Stromal cell of bone marrow (primary cell): ENCODE results near the gene NDNF.

Experiments used
- DNase-seq: peaks from one replicate; pipeline ENCODE4 v3.0.0-alpha.2; 2012; ENCODE audit warnings: low read depth

The NDNF gene

DNA sequence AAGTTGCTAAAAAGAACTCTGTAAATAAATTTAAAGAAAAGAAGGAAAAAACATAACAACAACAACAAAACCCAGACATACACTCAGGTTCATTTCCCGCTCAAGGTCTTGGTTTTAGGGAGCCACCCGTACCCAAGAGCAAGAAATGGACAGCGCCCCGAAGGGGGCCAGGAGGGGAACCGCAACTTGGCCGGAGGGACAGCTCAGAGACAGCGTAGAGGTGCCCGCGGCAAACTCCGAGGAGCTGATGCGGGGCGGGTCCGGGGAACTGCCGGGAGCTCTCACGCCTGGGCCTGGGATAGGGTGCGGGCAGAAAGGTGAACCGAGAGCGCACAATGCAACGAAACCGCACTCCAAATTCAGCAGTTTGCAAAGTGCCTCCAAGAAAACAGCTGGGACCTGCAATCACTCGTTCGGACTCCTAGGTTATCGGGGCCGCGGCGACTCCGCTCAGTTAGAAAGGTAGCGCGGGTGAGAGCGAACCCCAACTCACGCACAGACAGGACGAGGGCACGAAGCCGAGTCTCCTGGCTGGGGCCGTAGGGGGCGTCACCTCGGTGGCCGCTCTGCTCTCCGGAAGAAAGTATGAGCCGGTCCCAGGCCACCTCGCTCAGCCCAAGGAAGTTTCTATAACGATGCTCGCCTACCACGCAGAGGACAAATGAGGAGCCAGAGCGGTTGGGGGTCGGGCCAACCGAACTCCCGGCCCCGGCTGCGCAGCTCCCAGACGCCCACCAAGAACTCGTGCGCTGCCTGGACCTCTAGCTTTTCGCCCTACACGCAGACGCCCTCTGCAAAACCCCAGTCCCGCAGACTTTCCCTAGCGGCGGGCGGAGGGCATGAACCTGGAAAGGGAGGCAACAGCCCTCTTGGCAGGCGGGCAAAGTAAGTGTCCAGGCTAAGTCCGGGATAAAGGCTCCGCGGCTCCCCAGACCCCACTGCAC, 1.4 kb downstream of the NDNF start:
- no peak for DNase-seq

DNA sequence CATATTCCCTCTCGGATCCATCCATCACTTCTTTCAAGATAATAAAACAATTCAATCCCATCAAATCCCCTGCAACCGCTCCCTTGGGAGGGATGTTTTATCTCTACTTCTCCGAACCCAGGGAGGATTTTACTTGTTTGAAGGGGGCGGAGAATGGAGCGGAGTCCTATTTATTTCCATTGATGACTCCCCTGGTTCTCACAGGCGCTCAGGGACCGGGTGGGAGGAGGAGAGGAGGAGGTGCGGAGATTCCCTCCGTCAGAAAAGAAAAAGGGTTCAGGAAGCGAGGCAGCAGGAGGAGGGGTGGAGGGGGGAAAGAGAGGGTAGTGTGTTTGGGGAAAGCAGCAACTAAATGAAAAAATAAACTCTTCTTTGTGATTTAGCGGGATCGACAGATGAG, 2.1 kb downstream of the NDNF start:
- no peak for DNase-seq

GRCh38 chr4:121069430-121069829, 2.9 kb downstream of the NDNF start:
- no peak for DNase-seq

- no peak for DNase-seq
Observed at GRCh38 chr4:121064482-121064881, 7.9 kb downstream of the NDNF start.

DNA sequence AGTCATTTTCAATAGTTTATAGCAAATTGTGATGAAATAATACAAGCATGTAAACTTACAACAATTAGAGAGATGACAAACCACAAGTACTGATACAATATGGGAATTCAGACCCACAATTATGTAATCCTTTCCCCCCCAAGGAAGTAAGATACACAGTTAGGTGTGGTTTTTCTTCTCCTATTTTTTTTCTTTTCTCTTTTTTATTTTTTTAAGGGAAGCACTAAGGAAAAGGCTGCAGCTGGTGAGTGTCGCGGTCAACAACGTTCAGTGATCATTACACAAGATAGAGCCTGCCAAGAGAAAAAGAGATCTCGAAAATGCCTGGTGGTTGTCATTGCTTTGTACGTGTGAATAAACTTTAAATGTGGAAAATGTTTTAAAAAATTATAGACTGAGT, 9.8 kb downstream of the NDNF start:
- DNase-seq = no peak

DNA sequence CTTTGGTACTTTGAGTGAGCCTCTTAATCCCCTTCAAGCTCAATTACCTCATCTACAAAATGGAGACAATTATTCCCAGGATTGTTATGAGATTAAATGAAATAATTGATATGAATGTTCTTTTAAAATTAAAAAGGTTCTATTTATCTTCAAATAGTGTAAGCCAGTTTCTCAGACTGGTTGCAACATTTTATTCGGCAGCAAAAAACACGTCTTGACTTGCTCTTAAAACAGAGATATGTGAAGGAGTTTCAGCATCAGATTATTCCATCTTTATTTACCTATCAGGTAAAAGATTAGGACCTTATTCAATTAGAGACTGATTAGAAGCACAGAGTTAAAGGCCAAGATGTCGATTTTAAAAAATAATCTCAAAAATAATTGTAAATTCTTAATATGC, 10.5 kb downstream of the NDNF start:
- no peak for DNase-seq

- DNase-seq = no peak
Observed at GRCh38 chr4:121061215-121061614, 11.1 kb downstream of the NDNF start.

DNA sequence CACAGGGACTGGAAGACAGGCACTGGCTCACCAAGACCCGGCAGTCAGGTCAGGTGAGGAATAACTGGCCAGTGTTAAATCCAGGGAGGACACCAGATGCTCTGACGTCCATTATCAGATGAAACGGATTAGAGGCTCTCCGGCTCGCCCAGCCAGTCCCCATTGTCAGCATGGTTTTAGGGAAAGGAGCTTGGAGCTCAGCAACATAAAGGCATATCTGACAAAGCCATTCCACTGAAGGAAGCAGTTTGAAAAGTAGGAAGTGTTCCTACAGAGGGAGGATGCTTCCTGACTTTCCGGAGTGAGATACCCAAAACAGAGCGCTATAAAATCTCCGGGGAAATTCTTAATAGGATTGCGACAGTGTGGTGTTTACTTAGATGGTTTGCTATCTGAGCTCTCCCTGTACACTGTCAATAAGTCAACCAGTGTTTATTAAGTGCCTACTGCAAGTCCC, 14.8 kb downstream of the NDNF start:
- no peak for DNase-seq

GRCh38 chr4:121056066-121056465, 16.3 kb downstream of the NDNF start:
- DNase-seq = no peak

- no peak for DNase-seq
Observed at GRCh38 chr4:121054373-121054772, 18.0 kb downstream of the NDNF start.

- DNase-seq = no peak
Observed at GRCh38 chr4:121053601-121054143, 18.7 kb downstream of the NDNF start.

GRCh38 chr4:121050300-121050699, 22.0 kb downstream of the NDNF start:
- DNase-seq = no peak

DNA sequence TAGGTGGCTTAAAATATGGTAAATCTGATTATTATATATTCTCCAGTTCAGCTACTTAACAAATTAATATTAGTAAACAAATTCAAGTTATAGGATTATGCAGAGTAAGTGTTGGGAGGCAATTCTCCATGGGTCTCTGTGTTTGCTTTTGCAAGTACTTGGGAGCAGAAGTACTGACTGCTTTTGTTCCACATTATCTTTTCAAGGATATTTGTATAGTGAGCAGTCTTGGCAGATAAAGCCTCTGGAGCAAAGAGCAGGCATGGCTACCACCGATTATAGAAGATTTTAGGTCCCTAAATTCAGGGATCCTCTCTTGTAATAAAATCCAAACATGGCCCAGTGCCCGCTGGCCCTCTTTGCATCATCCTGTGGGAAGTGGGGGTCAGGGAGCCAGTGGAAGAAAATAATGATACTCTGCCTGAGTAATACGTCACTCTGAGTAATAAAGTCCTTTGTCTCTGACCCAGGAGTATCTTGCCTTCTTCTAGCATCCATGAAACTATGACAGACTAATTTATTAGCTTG, 23.2 kb downstream of the NDNF start:
- DNase-seq = no peak

DNA sequence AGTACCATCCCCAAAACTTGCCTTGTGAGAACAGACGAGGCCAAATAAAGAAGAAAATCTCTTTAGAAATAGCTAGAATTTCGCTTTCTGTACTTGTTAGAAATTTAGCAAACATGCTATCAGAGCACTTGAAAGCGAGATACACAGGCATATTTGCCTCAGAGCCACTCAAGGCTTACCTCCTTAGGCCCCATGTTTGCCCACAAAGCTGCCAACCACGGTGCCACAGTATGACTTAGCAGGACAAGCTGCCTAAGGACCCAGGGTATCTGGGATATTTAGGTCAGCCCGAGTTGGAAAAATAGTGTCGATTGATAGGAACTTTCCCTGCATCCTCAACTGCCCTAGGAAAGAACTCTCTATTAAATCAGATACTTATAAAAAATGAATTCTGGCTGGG, 24.2 kb downstream of the NDNF start:
- no peak for DNase-seq

DNA sequence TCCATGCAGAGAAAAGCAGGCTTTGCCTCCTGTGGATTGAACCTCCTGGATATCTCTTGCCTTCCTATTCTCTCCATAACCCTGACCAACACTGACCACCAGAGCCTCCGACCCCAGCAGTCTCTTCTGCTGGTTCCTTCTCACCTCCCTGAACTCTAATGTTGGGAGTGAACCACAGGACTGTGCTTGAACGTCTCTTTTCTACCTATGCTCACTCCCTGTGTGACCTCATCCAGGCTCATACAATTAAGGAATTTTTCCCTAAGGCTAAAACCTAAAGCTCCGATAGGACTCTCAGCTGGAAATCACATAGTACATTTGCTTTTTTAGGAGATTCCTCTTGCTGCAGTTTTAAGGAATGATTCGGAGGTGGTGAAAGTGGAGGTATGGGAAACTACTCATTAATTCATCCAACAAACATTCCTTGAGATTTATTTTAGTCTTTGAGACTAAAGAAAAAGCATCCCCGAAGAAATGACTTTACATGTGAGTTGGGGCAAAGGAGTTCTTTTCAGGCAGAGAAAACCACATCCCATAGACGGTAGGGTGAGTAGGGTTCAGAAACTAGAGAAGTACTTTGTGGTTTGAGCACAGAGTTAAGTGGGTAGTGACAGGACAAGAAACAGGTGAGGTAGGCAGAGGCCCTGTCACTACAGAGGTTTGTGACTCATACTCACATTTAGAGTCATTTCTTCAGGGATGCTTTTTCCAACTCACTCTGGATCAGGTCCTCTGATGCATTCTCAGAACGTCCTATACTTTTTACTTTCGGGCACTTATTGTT, 30.8 kb downstream of the NDNF start:
- no peak for DNase-seq

GRCh38 chr4:121034017-121034416, 38.3 kb downstream of the NDNF start:
- peak; percentile 49 for DNase-seq

- no peak for DNase-seq
Observed at GRCh38 chr4:121030711-121031110, 41.6 kb downstream of the NDNF start.

DNA sequence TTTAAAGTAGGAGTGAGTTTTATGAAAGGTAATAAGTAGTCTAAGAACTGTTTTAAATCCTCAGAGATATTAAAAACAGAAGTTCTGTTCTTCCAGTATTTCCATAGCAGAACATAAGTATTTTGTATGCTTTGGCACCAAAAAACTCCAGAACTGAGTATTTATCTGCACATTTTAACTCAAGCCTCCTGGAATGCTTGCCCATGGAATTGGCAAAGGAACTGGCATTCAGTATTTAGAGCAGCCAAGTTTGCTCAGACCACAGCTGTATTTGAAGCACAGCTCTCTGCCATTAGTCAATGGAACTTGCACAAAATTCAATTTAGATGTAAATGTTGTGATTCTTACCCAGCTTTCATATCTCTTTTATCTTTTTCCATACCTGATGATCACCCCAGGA, 42.2 kb downstream of the NDNF start:
- peak; percentile 24 for DNase-seq

GRCh38 chr4:121026034-121026433, 46.3 kb downstream of the NDNF start:
- DNase-seq = no peak

DNA sequence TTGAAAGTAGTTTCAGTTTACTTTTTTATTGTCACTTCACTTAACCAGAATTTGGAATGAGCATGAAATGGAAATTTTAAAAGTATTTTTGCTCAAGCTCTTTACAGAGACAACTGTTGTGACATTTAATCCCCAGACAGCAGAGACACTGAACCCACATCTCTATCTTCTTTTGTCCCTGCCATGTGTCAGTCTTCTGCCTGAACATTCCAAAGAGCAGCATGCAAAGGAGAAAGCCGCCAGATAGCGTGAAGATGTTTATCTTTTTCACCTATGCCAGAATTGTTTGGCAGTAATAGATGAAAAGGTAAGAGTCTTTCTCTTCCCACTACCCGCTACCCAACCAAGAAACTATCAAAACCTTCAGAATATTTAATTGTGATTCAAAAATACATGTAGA, 46.8 kb downstream of the NDNF start:
- no peak for DNase-seq

GRCh38 chr4:121018543-121018942, 53.8 kb downstream of the NDNF start:
- DNase-seq = no peak

DNA sequence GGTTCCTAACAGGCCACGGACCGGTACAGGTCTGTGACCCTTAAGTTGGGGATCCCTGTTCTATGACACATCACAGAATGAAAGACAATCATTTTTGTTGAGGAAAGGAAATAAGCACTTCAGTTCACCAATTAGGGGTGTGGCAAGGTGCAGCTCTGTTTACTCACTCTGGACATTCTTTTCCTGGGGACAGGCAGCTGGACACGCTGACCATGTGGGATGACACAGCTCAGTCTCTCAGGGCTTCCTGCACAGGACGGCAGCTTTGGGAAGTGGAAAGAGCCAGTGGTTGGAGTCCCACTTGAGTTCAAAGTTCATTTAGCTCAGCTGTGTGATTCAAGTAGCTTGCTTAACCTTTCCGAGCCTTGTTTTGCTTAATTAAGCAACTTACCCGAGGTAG, 55.7 kb downstream of the NDNF start:
- DNase-seq = no peak

DNA sequence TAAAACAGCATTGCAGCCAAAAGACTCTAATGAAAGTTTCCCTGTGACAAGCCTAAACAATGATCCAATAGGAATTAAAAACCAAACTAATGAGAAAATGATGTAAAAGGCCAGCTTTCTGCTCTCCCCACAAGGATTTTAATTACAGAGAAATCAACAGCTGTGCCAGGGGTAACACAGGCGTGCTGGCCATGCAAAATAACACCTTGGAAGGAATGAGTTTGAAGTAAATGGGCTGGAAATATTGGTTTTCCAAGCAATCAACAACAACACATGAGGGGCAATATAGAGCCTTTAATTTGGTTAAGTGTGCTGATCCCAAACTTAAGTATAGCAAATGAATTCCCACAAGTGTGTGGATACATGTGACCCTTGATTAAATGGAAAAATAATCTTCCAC, 56.9 kb downstream of the NDNF start:
- DNase-seq = no peak
